Upper lobe of left lung (tissue), 4 donors: ENCODE data around the gene PEMT.

Source experiments
- CTCF ChIP-seq, 6 experiments: fragments of 450-650 bp in 4 of 6; fragments of 200-600 bp in 2 of 6; sonication (generic) in 2 of 6; IDR thresholded peaks; one replicate each; pipeline ENCODE4 v1.5.1; 2016 to 2019; ENCODE audit warnings: antibody characterized with exemption in 6 of 6
- EP300 ChIP-seq, 4 donors: sonication (generic); formaldehyde crosslinking; IDR thresholded peaks; one replicate each; pipeline ENCODE4 v1.5.1; 2017; ENCODE audit warnings: antibody characterized with exemption in 4 of 4, control low read depth in 2 of 4

GRCh38 chr17:17537311-17538099 lies 54.0 kb downstream of the PEMT start:
- no peak for TF ChIP-seq CTCF (IDR thresholded peaks at IDR 0.05)
- TF ChIP-seq EP300 (IDR thresholded peaks at IDR 0.05), result no peak
